Upper lobe of left lung (tissue), 6 donors: ENCODE data around the gene TEAD3. TPM values are rescaled to one million over a fixed set of nuclear protein-coding genes. Genes with fewer than 3 reads are reported as not detected.

ENCODE experiments used
- ATAC-seq, 2 donors: fragments of 200-7000 bp; cut with Tn5 transposase; one replicate each; pipeline ENCODE4 v1.9.1; 2022; ENCODE audit warnings: mild to moderate bottlenecking in 2 of 2, moderate library complexity in 2 of 2; ENCODE audit not compliant: low FRiP score in 2 of 2
- DNase-seq, 2 donors: peaks; one replicate each; pipeline ENCODE4 v3.0.0-alpha.2; 2019 to 2020
- H3K27ac ChIP-seq, 4 donors: fragments of 200-600 bp; sonication (generic); one replicate each; pipeline ENCODE4 v1.5.1; 2016 to 2019
- H3K27me3 ChIP-seq, 4 donors: fragments of 200-600 bp; sonication (generic); one replicate each; pipeline ENCODE4 v1.5.1; 2017 to 2019
- H3K36me3 ChIP-seq, 4 donors: fragments of 200-600 bp; sonication (generic); one replicate each; pipeline ENCODE4 v1.5.1; 2016 to 2019
- H3K4me1 ChIP-seq, 4 donors: fragments of 200-600 bp; sonication (generic); one replicate each; pipeline ENCODE4 v1.5.1; 2018 to 2019
- H3K4me3 ChIP-seq, 4 donors: fragments of 200-600 bp; sonication (generic); one replicate each; pipeline ENCODE4 v1.5.1; 2017 to 2019; ENCODE audit warnings: mild to moderate bottlenecking in 2 of 4, moderate library complexity in 1 of 4
- H3K9me3 ChIP-seq, 4 donors: fragments of 200-600 bp; sonication (generic); one replicate each; pipeline ENCODE4 v1.5.1; 2018 to 2019
- EP300 ChIP-seq, 4 donors: sonication (generic); formaldehyde crosslinking; IDR thresholded peaks; one replicate each; pipeline ENCODE4 v1.5.1; 2017; ENCODE audit warnings: antibody characterized with exemption in 4 of 4, control low read depth in 2 of 4
- POLR2A ChIP-seq, 4 donors: fragments of 450-650 bp; IDR thresholded peaks; one replicate each; pipeline ENCODE4 v1.5.1; 2016 to 2017; ENCODE audit warnings: antibody characterized with exemption in 4 of 4, mild to moderate bottlenecking in 2 of 4
- POLR2AphosphoS5 ChIP-seq, 2 donors: sonication (generic); formaldehyde crosslinking; IDR thresholded peaks; one replicate each; pipeline ENCODE4 v1.5.1; 2017; ENCODE audit warnings: antibody characterized with exemption in 2 of 2
- WGBS, 2 donors: methylation state at CpG; one replicate each; pipeline ENCODE4 v1.1.5; 2017 to 2018; 5-methylcytosine and 5-hydroxymethylcytosine counted together
- total RNA-seq, 6 donors: library from RNA; depleted of rRNA in 4 of 6; stranded (reverse); fragments of >200 nt in 4 of 6; gene quantifications; one replicate each; pipeline versions ENCODE4 v1.1.0 to v1.2.1, GENCODE V29; 2016 to 2021
- TF ChIP-seq, protein P1 (sequence below), 6 experiments: fragments of 450-650 bp in 4 of 6; fragments of 200-600 bp in 2 of 6; sonication (generic) in 2 of 6; IDR thresholded peaks; one replicate each; pipeline ENCODE4 v1.5.1; 2016 to 2019; ENCODE audit warnings: antibody characterized with exemption in 6 of 6
- donor health status: DM: no; HTN: no; CAD: no; lungs with moderate emphysema.
- donor health status: DM: no; HTN: yes; CAD: no; lungs with severe emphysema.

TEAD3 gene
- total RNA-seq, 6 donors from 2014 or later, result 19.0 to 28.2 (median 21.2) TPM

DNA sequence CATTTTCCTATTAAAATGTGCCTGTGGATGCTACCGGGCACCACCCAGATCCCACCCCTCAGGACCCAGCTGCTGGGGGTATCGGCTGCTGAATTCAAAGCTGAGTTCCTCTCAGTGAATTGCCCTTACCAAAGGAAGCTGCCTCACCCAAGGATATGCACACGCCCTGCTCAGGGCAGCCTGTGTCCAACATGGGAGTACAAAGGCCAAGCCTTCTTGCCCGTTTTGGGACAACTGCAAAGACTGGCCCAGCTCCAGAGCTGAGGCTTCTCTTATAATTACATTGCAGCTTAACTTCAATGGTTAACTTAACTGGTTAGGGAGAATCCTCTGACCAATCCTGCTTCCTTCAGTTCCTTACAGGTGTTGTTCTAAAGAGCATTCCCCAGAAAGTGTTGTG lies 64.6 kb downstream of the TEAD3 start:
- ATAC-seq (no peak), DNase-seq (no peak)
- Histone ChIP-seq H3K36me3 (peaks cover 0 to 7% (median under 1%) of the 10 kb centered on the region in 4 donors), H3K4me1 (no peaks in the 10 kb centered on the region), H3K9me3 (peaks cover 4 to 22% (median 12%) of the 10 kb centered on the region in 4 donors), H3K27me3 (no peaks in the 10 kb centered on the region), H3K4me3 (no peak overlapping the region), H3K27ac (no peak overlapping the region)
- 60 to 62% methylated on average over 3 to 4 of the region's 4 CpGs for WGBS, 2 donors
- TF ChIP-seq, protein P1, sequence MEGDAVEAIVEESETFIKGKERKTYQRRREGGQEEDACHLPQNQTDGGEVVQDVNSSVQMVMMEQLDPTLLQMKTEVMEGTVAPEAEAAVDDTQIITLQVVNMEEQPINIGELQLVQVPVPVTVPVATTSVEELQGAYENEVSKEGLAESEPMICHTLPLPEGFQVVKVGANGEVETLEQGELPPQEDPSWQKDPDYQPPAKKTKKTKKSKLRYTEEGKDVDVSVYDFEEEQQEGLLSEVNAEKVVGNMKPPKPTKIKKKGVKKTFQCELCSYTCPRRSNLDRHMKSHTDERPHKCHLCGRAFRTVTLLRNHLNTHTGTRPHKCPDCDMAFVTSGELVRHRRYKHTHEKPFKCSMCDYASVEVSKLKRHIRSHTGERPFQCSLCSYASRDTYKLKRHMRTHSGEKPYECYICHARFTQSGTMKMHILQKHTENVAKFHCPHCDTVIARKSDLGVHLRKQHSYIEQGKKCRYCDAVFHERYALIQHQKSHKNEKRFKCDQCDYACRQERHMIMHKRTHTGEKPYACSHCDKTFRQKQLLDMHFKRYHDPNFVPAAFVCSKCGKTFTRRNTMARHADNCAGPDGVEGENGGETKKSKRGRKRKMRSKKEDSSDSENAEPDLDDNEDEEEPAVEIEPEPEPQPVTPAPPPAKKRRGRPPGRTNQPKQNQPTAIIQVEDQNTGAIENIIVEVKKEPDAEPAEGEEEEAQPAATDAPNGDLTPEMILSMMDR (IDR thresholded peaks at IDR 0.05), result no peak
- TF ChIP-seq POLR2A (IDR thresholded peaks at IDR 0.05) (no peak), EP300 (IDR thresholded peaks at IDR 0.05) (no peak), POLR2AphosphoS5 (IDR thresholded peaks at IDR 0.05) (no peak)

DNA sequence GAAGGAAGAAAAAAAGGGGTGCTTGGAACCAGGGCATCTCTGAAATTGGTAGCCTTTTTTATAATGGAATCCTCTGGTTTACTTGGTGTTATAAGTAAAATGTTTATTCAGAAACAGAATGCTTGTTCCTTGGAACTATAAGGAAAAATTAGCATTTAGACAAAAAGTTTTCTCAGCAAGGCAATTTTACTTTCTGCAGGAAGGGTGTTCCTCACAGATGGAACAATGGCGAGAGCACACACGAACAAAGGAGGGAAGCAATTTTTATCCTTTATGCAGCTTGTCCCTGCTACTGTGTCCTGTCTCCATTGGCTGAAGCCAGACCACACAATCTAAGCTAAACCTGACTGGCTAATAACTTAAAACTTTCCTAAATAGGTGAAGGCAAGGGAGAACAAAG lies 67.4 kb downstream of the TEAD3 start:
- ATAC-seq (no peak), DNase-seq (no peak)
- TF ChIP-seq, protein P1 (IDR thresholded peaks at IDR 0.05), result no peak
- no peak for TF ChIP-seq EP300 (IDR thresholded peaks at IDR 0.05)
- TF ChIP-seq POLR2A (IDR thresholded peaks at IDR 0.05), result no peak
- H3K4me1 ChIP-seq, result peaks cover 0 to 12% (median 7%) of the 10 kb centered on the region in 4 donors
- peaks cover 4 to 22% (median 12%) of the 10 kb centered on the region in 4 donors for H3K9me3 ChIP-seq
- no peak overlapping the region for H3K4me3 ChIP-seq
- WGBS, 2 donors, result 90 to 95% methylated on average over 2 of the region's 2 CpGs
- H3K27ac ChIP-seq, result no peak overlapping the region
- H3K36me3 ChIP-seq, result peaks cover 4 to 34% (median 20%) of the 10 kb centered on the region in 4 donors
- H3K27me3 ChIP-seq, result no peaks in the 10 kb centered on the region

GRCh38 chr6:35428421-35429149 lies 68.3 kb downstream of the TEAD3 start:
- no peak for TF ChIP-seq POLR2AphosphoS5 (IDR thresholded peaks at IDR 0.05)
- TF ChIP-seq, protein P1 (IDR thresholded peaks at IDR 0.05), result no peak
- no peak for TF ChIP-seq POLR2A (IDR thresholded peaks at IDR 0.05)
- TF ChIP-seq EP300 (IDR thresholded peaks at IDR 0.05), result no peak
- Histone ChIP-seq H3K4me3 (no peak overlapping the region), H3K9me3 (peaks cover 4 to 22% (median 12%) of the 10 kb centered on the region in 4 donors), H3K4me1 (peaks cover 0 to 12% (median 7%) of the 10 kb centered on the region in 4 donors), H3K36me3 (peaks cover 4 to 43% (median 29%) of the 10 kb centered on the region in 4 donors), H3K27me3 (no peaks in the 10 kb centered on the region), H3K27ac (no peak overlapping the region)
- DNase-seq (no peak), ATAC-seq (no peak)
- WGBS, 2 donors, result 87 to 89% methylated on average over 8 to 10 of the region's 10 CpGs

DNA sequence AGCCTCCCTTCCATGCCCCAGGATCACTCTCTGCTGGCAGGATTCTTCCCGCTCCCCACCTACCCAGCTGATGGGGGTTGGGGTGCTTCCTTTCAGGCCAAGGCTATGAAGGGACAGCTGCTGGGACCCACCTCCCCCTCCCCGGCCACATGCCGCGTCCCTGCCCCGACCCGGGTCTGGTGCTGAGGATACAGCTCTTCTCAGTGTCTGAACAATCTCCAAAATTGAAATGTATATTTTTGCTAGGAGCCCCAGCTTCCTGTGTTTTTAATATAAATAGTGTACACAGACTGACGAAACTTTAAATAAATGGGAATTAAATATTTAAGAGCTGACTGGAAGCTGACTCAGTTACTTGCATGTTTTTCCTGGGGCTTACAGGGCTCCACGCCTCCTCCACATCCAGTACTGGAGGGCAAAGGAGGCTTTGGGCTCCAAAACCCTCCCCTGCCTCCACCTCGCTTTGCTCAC lies 69.0 kb downstream of the TEAD3 start:
- H3K9me3 ChIP-seq, result peaks cover 4 to 22% (median 12%) of the 10 kb centered on the region in 4 donors
- ATAC-seq, result no peak
- H3K36me3 ChIP-seq, result peaks cover 4 to 46% (median 29%) of the 10 kb centered on the region in 4 donors
- TF ChIP-seq EP300 (IDR thresholded peaks at IDR 0.05), result no peak
- H3K4me3 ChIP-seq, result no peak overlapping the region
- H3K4me1 ChIP-seq, result peaks cover 0 to 12% (median 7%) of the 10 kb centered on the region in 4 donors
- DNase-seq, result no peak
- WGBS, 2 donors, result 77 to 91% methylated on average over 8 to 9 of the region's 9 CpGs
- no peak overlapping the region for H3K27ac ChIP-seq
- H3K27me3 ChIP-seq, result no peaks in the 10 kb centered on the region

DNA sequence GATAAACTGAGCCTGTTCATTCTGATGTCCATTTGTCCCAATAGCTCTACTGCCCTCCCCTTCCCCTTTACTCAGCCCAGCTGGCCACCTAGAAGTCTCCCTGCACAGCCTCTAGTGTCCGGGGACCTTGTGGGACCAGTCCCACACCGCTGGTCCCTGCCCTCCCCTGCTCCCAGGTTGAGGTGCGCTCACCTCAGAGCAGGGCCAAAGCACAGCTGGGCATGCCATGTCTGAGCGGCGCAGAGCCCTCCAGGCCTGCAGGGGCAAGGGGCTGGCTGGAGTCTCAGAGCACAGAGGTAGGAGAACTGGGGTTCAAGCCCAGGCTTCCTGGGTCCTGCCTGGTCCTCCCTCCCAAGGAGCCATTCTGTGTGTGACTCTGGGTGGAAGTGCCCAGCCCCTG lies 69.4 kb downstream of the TEAD3 start:
- Histone ChIP-seq H3K9me3 (peaks cover 4 to 22% (median 12%) of the 10 kb centered on the region in 4 donors), H3K4me1 (peaks cover 0 to 12% (median 7%) of the 10 kb centered on the region in 4 donors), H3K27me3 (no peaks in the 10 kb centered on the region), H3K4me3 (no peak overlapping the region), H3K27ac (no peak overlapping the region), H3K36me3 (peaks cover 6 to 48% (median 30%) of the 10 kb centered on the region in 4 donors)
- WGBS, 2 donors, result 96 to 100% methylated on average over 2 to 5 of the region's 5 CpGs
- DNase-seq (peak in 1 of 2 donors; percentile 47), ATAC-seq (peak in 1 of 2 donors; percentile 9)
- TF ChIP-seq POLR2A (IDR thresholded peaks at IDR 0.05) (no peak), POLR2AphosphoS5 (IDR thresholded peaks at IDR 0.05) (no peak), EP300 (IDR thresholded peaks at IDR 0.05) (no peak)
- TF ChIP-seq, protein P1 (IDR thresholded peaks at IDR 0.05), result no peak
